Measurements from ENCODE around the gene ADGRL2. TPM values are rescaled to one million over a fixed set of nuclear protein-coding genes. Genes with fewer than 3 reads are reported as not detected.

ADGRL2 gene
- total and polyA plus RNA-seq, 2 of the 4 experiments (the other 2 are of a cell fraction): 17.0 to 42.7 TPM

- Histone ChIP-seq H3K4me3 (ENCODE audit: insufficient read depth, low read depth, low read length) (no peak overlapping the region), H2AK9ac (replicated peaks; ENCODE audit: low read depth, low read length, poor library complexity) (no peak overlapping the region), H4K8ac (ENCODE audit: low read depth in 2 of 2, low read length in 2 of 2) (no peak overlapping the region), H3K27ac (ENCODE audit: insufficient read depth, low read length) (no peak overlapping the region), H2BK5ac (ENCODE audit: low read depth, low read length, poor library complexity, severe bottlenecking) (no peak overlapping the region), H3K4me2 (ENCODE audit: low read depth, low read length) (no peak overlapping the region), H3K4ac (ENCODE audit: low read depth, low read length) (no peak overlapping the region), H2AK5ac (ENCODE audit: low read depth, low read length) (no peak overlapping the region), H4K5ac (ENCODE audit: low read depth, low read length) (no peak overlapping the region), H2AFZ (replicated peaks; ENCODE audit: low read length, poor library complexity) (no peak overlapping the region), H3K79me1 (ENCODE audit: low read depth in 1 of 2, low read length in 2 of 2) (no peaks in the 10 kb centered on the region), H3K4me1 (ENCODE audit: control insufficient read depth, insufficient read depth, low read length) (no peaks in the 10 kb centered on the region), H3K9me1 (ENCODE audit: insufficient read depth, low read length) (no peaks in the 10 kb centered on the region), H3K27me3 (ENCODE audit: control insufficient read depth, insufficient read depth, low read length) (no peaks in the 10 kb centered on the region), H3K14ac (replicated peaks; ENCODE audit: low read depth, low read length) (no peak overlapping the region), H4K91ac (ENCODE audit: insufficient read depth, low read depth, low read length) (no peak overlapping the region), H2BK120ac (ENCODE audit: low read depth, low read length) (no peak overlapping the region), H2BK20ac (ENCODE audit: low read depth, low read length) (no peak overlapping the region), H3K23ac (ENCODE audit: low read depth, low read length) (no peak overlapping the region), H3K36me3 (ENCODE audit: control insufficient read depth, insufficient read depth, low read length) (no peaks in the 10 kb centered on the region), H3K9me3 (ENCODE audit: control insufficient read depth, insufficient read depth, low read length) (no peaks in the 10 kb centered on the region), H3K56ac (ENCODE audit: extremely low read depth, insufficient read depth, low read length) (no peak overlapping the region), H2BK15ac (ENCODE audit: low read depth, low read length) (no peak overlapping the region), H3K9ac (ENCODE audit: low read depth, low read length) (no peak overlapping the region), H4K20me1 (ENCODE audit: insufficient read depth, low read length) (no peaks in the 10 kb centered on the region), H3K18ac (ENCODE audit: low read depth, low read length) (no peak overlapping the region)
- DNase-seq (no peak), ATAC-seq (ENCODE audit: low read depth) (no peak)
- dilution Hi-C loops (cut with HindIII; ENCODE audit: low sequenced_read_pairs, unreplicated experiment) (no loop called here), in situ Hi-C loops (cut with MboI; ENCODE audit: low sequenced_read_pairs) (no loop called here), intact Hi-C loops (cut with micrococcal nuclease) (no loop called here)
- no TSS peak for BruUV-seq (replicated peaks)
- ChIA-PET CTCF (no interaction called here), POLR2A (ENCODE audit: unreplicated experiment) (no interaction called here)
- no peak for TF ChIP-seq POLR2A (IDR thresholded peaks at IDR 0.05; ENCODE audit: low read depth, low read length)
- no peak for TF ChIP-seq CTCF (conservative IDR thresholded peaks at IDR 0.05; ENCODE audit: low read depth, low read length)
- no peak for TF ChIP-seq FOS (IDR thresholded peaks at IDR 0.05; ENCODE audit: low read depth, low read length)
- TF ChIP-seq RFX5 (IDR thresholded peaks at IDR 0.05; ENCODE audit: low read depth, low read length): no peak
- TF ChIP-seq MAZ (IDR thresholded peaks at IDR 0.05; ENCODE audit: borderline replicate concordance, low read depth, low read length): no peak
- no peak for TF ChIP-seq RAD21 (IDR thresholded peaks at IDR 0.05; ENCODE audit: low read length)
- no peak for TF ChIP-seq BHLHE40 (IDR thresholded peaks at IDR 0.05; ENCODE audit: low read depth, low read length)
- TF ChIP-seq USF2 (IDR thresholded peaks at IDR 0.05; ENCODE audit: low read depth, low read length): no peak
Observed at GRCh38 chr1:82013702-82014101, 213.0 kb downstream of the ADGRL2 start.

All from IMR-90 (cell line).